Thyroid gland (tissue), 4 donors: ENCODE measurements around the gene SYS1.

ENCODE experiments used
- CTCF ChIP-seq, 6 experiments: fragments of 200-600 bp in 3 of 6; fragments of 450-650 bp in 3 of 6; sonication (generic) in 3 of 6; IDR thresholded peaks; one replicate each; pipeline ENCODE4 v1.5.1; 2016 to 2019; ENCODE audit warnings: antibody characterized with exemption in 6 of 6, mild to moderate bottlenecking in 2 of 6, inconsistent platforms in 1 of 6, moderate library complexity in 1 of 6
- POLR2A ChIP-seq, 2 donors: fragments of 450-650 bp; IDR thresholded peaks; one replicate each; pipeline ENCODE4 v1.6.1; 2017; ENCODE audit warnings: antibody characterized with exemption in 2 of 2, mild to moderate bottlenecking in 2 of 2, moderate library complexity in 1 of 2

DNA sequence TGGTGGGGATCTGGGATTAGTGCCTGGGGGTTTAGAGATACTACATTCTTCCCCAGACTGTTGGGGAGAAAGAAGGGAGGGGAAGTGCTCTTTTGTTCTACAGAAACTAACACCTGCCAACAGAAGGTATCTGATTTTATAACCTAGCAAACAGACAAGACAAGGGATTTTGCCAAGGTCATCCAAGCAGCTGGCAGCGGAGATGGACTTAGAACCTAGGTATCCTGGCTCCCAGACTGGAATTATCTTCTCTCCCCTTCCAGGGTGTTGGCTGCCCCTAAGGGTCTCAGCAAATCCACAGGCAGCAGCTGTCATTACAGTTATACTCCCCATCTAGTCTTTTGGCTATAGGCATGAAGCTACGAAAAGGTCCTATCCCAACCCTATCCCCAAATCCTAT lies 23.2 kb upstream of the SYS1 start:
- TF ChIP-seq POLR2A (IDR thresholded peaks at IDR 0.05) (no peak), CTCF (IDR thresholded peaks at IDR 0.05) (no peak)
